HepG2 (cell line): ENCODE data around the gene SH2D3A. TPM values are rescaled to one million over a fixed set of nuclear protein-coding genes. Genes with fewer than 3 reads are reported as not detected.

ENCODE experiments used
- ARID4A ChIP-seq: sonication (generic); formaldehyde crosslinking; IDR thresholded peaks from 2 replicates; pipeline ENCODE4 v1.5.0; 2020; ENCODE audit warnings: mild to moderate bottlenecking, missing genetic modification reagents, borderline replicate concordance
- ARID5B ChIP-seq: IDR thresholded peaks from 2 replicates; pipeline ENCODE4 v1.4.0; 2020; ENCODE audit warnings: mild to moderate bottlenecking, missing genetic modification reagents
- BORCS8-MEF2B ChIP-seq: sonication (generic); formaldehyde crosslinking; IDR thresholded peaks from 2 replicates; pipeline ENCODE4 v1.8.0; 2022; ENCODE audit warnings: mild to moderate bottlenecking, missing genetic modification reagents
- HDAC2 ChIP-seq: sonication (generic); formaldehyde crosslinking; IDR thresholded peaks from 2 replicates; pipeline ENCODE4 v1.4.0; 2020; ENCODE audit warnings: missing genetic modification reagents
- IRX3 ChIP-seq: sonication (generic); formaldehyde crosslinking; IDR thresholded peaks from 2 replicates; pipeline ENCODE4 v1.8.1; 2023; ENCODE audit warnings: mild to moderate bottlenecking, low read depth, missing genetic modification reagents, borderline replicate concordance
- MTF2 ChIP-seq: sonication (generic); formaldehyde crosslinking; IDR thresholded peaks from 2 replicates; pipeline ENCODE4 v1.5.0; 2020; ENCODE audit warnings: missing genetic modification reagents, borderline replicate concordance
- NFAT5 ChIP-seq: sonication (generic); formaldehyde crosslinking; IDR thresholded peaks from 2 replicates; pipeline ENCODE4 v1.4.0; 2020; ENCODE audit warnings: missing genetic modification reagents
- TP53 ChIP-seq: sonication (generic); formaldehyde crosslinking; conservative IDR thresholded peaks from 2 replicates; pipeline ENCODE4 v1.4.0; 2020; ENCODE audit warnings: missing genetic modification reagents
- ZNF124 ChIP-seq: sonication (generic); formaldehyde crosslinking; IDR thresholded peaks from 2 replicates; pipeline ENCODE4 v1.4.0; 2020; ENCODE audit warnings: missing genetic modification reagents
- ZNF230 ChIP-seq: sonication (generic); formaldehyde crosslinking; IDR thresholded peaks from 2 replicates; pipeline ENCODE4 v1.4.0; 2020; ENCODE audit warnings: mild to moderate bottlenecking, missing genetic modification reagents
- ZNF367 ChIP-seq: sonication (generic); formaldehyde crosslinking; IDR thresholded peaks from 2 replicates; pipeline ENCODE4 v1.4.0; 2020; ENCODE audit warnings: missing genetic modification reagents, borderline replicate concordance
- polyA plus RNA-seq, 8 experiments: library from polyadenylated mRNA; depleted of rRNA in 3 of 8; stranded (reverse) in 7 of 8; unstranded in 1 of 8; fragments of >200 nt; fragmentation: Illumina TruSeq in 4 of 8; extraction: Trizol in 4 of 8; gene quantifications; 2 replicates each; pipeline versions ENCODE4 v1.2.1 to v1.2.3, GENCODE V29; 2011 to 2016; ENCODE audit warnings: low read depth in 4 of 8, missing spikeins in 1 of 8, mixed read lengths in 1 of 8; ENCODE audit not compliant: insufficient read depth in 1 of 8
- total RNA-seq, 5 experiments: library from RNA; depleted of rRNA; stranded (reverse); fragments of >200 nt; fragmentation: Illumina TruSeq; extraction: Trizol; gene quantifications; 2 replicates each; pipeline ENCODE4 v1.2.3, GENCODE V29; 2016; ENCODE audit warnings: low read depth in 1 of 5
- TF ChIP-seq, protein P1 (sequence below): sonication (generic); formaldehyde crosslinking; IDR thresholded peaks from 2 replicates; pipeline ENCODE4 v1.4.0; 2020; ENCODE audit warnings: mild to moderate bottlenecking, missing genetic modification reagents
- TF ChIP-seq, protein P2 (sequence below): sonication (generic); formaldehyde crosslinking; IDR thresholded peaks from 2 replicates; pipeline ENCODE4 v1.4.0; 2020; ENCODE audit warnings: missing genetic modification reagents

SH2D3A gene
- total and polyA plus RNA-seq, 2 of the 13 experiments (the other 11 are each of a cell fraction or from before 2014, with no cell fraction given), result 1.0 to 2.2 TPM

- peak; percentile 71; the same call in 1 of the 2 replicates for TF ChIP-seq ZNF367 (CRISPR knock-in tag)
- TF ChIP-seq, protein P1, sequence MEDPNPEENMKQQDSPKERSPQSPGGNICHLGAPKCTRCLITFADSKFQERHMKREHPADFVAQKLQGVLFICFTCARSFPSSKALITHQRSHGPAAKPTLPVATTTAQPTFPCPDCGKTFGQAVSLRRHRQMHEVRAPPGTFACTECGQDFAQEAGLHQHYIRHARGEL (CRISPR knock-in tag), result no peak
- peak; percentile 86 for TF ChIP-seq BORCS8-MEF2B
- TF ChIP-seq ZNF230 (CRISPR knock-in tag), result peak; percentile 77
- peak; percentile 54 for TF ChIP-seq ARID5B (CRISPR knock-in tag)
- TF ChIP-seq ARID4A, result peak; percentile 84
- TF ChIP-seq, protein P2, sequence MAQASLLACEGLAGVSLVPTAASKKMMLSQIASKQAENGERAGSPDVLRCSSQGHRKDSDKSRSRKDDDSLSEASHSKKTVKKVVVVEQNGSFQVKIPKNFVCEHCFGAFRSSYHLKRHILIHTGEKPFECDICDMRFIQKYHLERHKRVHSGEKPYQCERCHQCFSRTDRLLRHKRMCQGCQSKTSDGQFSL (CRISPR knock-in tag), result no peak
- peak; percentile 65 for TF ChIP-seq HDAC2 (CRISPR knock-in tag)
- no peak; the same call in 1 of the 2 replicates for TF ChIP-seq MTF2 (CRISPR knock-in tag)
- no peak; the same call in 1 of the 2 replicates for TF ChIP-seq TP53
- 0 out of 2 replicates have a peak, but pooled peaks have one; percentile 63 for TF ChIP-seq NFAT5 (CRISPR knock-in tag)
- TF ChIP-seq IRX3 (CRISPR knock-in tag), result no peak
- peak; percentile 51; the same call in 1 of the 2 replicates for TF ChIP-seq ZNF124 (CRISPR knock-in tag)
Observed at GRCh38 chr19:6753178-6754031, 13.8 kb downstream of the SH2D3A start (continued).
